Progenitor cell of endocrine pancreas (in vitro differentiated cells): Measurements from ENCODE around the gene GRIA2. TPM values are rescaled to one million over a fixed set of nuclear protein-coding genes. Genes with fewer than 3 reads are reported as not detected.
"Not testable (repeated sequence)": the region's sequence is repeated elsewhere in the genome, so short reads cannot be mapped to it uniquely, and the experiment has no call there.

ENCODE experiments used
- DNase-seq: peaks from one replicate; pipeline ENCODE4 v3.0.0; 2021; ENCODE audit warnings: low spot score; ENCODE audit not compliant: unreplicated experiment
- H3K27ac Mint-ChIP-seq: 2 replicates; pipeline ENCODE4 v1.8.0; 2021; ENCODE audit warnings: mild to moderate bottlenecking, moderate library complexity, mixed read lengths
- H3K27me3 Mint-ChIP-seq: 2 replicates; pipeline ENCODE4 v1.8.0; 2021; ENCODE audit warnings: mixed read lengths
- H3K36me3 Mint-ChIP-seq: 2 replicates; pipeline ENCODE4 v1.8.0; 2022; ENCODE audit warnings: mixed read lengths; ENCODE audit not compliant: insufficient read depth
- H3K4me1 Mint-ChIP-seq: 2 replicates; pipeline ENCODE4 v1.8.0; 2021; ENCODE audit warnings: low read depth, mixed read lengths
- H3K4me3 Mint-ChIP-seq: 2 replicates; pipeline ENCODE4 v1.8.0; 2021; ENCODE audit warnings: low read depth, mild to moderate bottlenecking, moderate library complexity, mixed read lengths
- H3K9me3 Mint-ChIP-seq: 2 replicates; pipeline ENCODE4 v1.8.0; 2021; ENCODE audit warnings: low read depth, mixed read lengths
- total RNA-seq: library from RNA; stranded (reverse); gene quantifications from 2 replicates; pipeline ENCODE4 v1.2.1, GENCODE V29; 2021
- TF ChIP-seq, protein P1 (sequence below): fragments of 200-600 bp; sonication (generic); IDR thresholded peaks from one replicate; pipeline ENCODE4 v1.5.0; 2021; ENCODE audit warnings: antibody characterized with exemption, mild to moderate bottlenecking; ENCODE audit not compliant: unreplicated experiment

Gene GRIA2
- total RNA-seq, 1 donor from 2014 or later: 2.5 TPM

GRCh38 chr4:157246964-157247363, 26.4 kb downstream of the GRIA2 start:
- Mint-ChIP-seq H3K4me1 (peaks cover 3% of the 10 kb centered on the region), H3K9me3 (no peaks in the 10 kb centered on the region), H3K4me3 (no peak overlapping the region), H3K27ac (no peak overlapping the region), H3K27me3 (no peaks in the 10 kb centered on the region), H3K36me3 (no peaks in the 10 kb centered on the region)
- DNase-seq: no peak
- TF ChIP-seq, protein P1, sequence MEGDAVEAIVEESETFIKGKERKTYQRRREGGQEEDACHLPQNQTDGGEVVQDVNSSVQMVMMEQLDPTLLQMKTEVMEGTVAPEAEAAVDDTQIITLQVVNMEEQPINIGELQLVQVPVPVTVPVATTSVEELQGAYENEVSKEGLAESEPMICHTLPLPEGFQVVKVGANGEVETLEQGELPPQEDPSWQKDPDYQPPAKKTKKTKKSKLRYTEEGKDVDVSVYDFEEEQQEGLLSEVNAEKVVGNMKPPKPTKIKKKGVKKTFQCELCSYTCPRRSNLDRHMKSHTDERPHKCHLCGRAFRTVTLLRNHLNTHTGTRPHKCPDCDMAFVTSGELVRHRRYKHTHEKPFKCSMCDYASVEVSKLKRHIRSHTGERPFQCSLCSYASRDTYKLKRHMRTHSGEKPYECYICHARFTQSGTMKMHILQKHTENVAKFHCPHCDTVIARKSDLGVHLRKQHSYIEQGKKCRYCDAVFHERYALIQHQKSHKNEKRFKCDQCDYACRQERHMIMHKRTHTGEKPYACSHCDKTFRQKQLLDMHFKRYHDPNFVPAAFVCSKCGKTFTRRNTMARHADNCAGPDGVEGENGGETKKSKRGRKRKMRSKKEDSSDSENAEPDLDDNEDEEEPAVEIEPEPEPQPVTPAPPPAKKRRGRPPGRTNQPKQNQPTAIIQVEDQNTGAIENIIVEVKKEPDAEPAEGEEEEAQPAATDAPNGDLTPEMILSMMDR: no peak

DNA sequence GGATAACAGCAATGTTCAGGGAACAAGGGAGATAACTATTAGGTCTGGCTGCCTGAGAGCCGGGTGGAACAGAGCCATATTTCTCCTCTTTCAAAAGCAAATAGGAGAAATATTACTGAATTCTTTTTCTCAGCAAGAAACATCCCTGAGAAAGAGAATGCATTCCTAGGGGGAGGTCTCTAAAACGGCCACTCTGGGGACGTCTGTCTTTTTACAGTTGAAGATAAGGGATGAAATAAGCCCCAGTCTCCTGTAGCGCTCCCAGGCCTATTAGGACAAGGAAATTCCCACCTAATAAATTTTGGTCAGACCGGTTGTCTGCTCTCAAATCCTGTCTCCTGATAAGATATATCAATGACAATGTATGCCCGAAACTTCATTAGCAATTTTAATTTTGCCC, 37.6 kb downstream of the GRIA2 start:
- H3K4me1 Mint-ChIP-seq, H3K4me3 Mint-ChIP-seq, H3K27ac Mint-ChIP-seq, DNase-seq, H3K27me3 Mint-ChIP-seq, H3K36me3 Mint-ChIP-seq: not testable (repeated sequence)
- peaks cover 12% of the 10 kb centered on the region for H3K9me3 Mint-ChIP-seq

- TF ChIP-seq, protein P1: no peak
- no peak overlapping the region for H3K27ac Mint-ChIP-seq
- no peaks in the 10 kb centered on the region for H3K4me1 Mint-ChIP-seq
- peaks cover 5% of the 10 kb centered on the region for H3K9me3 Mint-ChIP-seq
- H3K27me3 Mint-ChIP-seq: no peaks in the 10 kb centered on the region
- no peaks in the 10 kb centered on the region for H3K36me3 Mint-ChIP-seq
- no peak overlapping the region for H3K4me3 Mint-ChIP-seq
- no peak for DNase-seq
Observed at GRCh38 chr4:157265281-157265680, 44.8 kb downstream of the GRIA2 start.

DNA sequence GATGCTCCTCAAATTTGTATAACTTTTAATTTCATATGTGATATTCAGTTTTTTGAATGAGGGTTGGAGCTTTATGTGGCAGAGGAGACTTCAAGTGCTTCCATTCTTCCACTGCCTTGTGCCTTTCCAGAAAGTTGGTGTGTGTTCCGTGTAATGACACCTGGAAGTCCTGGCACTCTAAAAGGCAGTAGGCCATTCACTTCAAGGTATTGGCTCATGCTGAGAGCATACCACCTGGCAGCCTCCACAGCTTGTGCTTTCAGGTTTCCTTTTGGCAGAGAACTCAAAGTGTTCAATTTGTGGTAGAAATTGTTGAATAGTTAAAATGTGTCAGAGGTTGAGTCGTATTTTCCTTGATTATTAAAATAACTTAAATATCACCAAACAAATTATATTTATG, 49.6 kb downstream of the GRIA2 start:
- H3K9me3 Mint-ChIP-seq: peaks cover 6% of the 10 kb centered on the region
- H3K27me3 Mint-ChIP-seq: no peaks in the 10 kb centered on the region
- no peaks in the 10 kb centered on the region for H3K36me3 Mint-ChIP-seq
- peaks cover 4% of the 10 kb centered on the region for H3K4me1 Mint-ChIP-seq
- TF ChIP-seq, protein P1: no peak
- no peak overlapping the region for H3K4me3 Mint-ChIP-seq
- DNase-seq: no peak
- no peak overlapping the region for H3K27ac Mint-ChIP-seq

- Mint-ChIP-seq H3K36me3 (no peaks in the 10 kb centered on the region), H3K9me3 (peaks cover 6% of the 10 kb centered on the region), H3K4me3 (no peak overlapping the region), H3K27ac (no peak overlapping the region), H3K27me3 (no peaks in the 10 kb centered on the region), H3K4me1 (peaks cover 4% of the 10 kb centered on the region)
- DNase-seq: no peak
- TF ChIP-seq, protein P1: no peak
Observed at GRCh38 chr4:157270552-157270951, 50.0 kb downstream of the GRIA2 start.

- no peak for DNase-seq
- H3K4me3 Mint-ChIP-seq: no peak overlapping the region
- no peaks in the 10 kb centered on the region for H3K27me3 Mint-ChIP-seq
- H3K4me1 Mint-ChIP-seq: peaks cover 4% of the 10 kb centered on the region
- no peak overlapping the region for H3K27ac Mint-ChIP-seq
- peaks cover 6% of the 10 kb centered on the region for H3K9me3 Mint-ChIP-seq
- no peaks in the 10 kb centered on the region for H3K36me3 Mint-ChIP-seq
- TF ChIP-seq, protein P1: no peak
Observed at GRCh38 chr4:157271166-157271869, 50.8 kb downstream of the GRIA2 start.
